ENCODE measurements around the gene HPCA.
A peak's percentile ranks its signal among the peaks of the same experiment; 100 is the strongest.

Gene HPCA

GRCh38 chr1:32925403-32926162 lies 39.3 kb downstream of the HPCA start:
- no peak overlapping the region for H3K4me3 ChIP-seq (ENCODE audit: low read depth, low read length)
- DNase-seq (ENCODE audit: low read depth): no peak

GRCh38 chr1:32926562-32926961 lies 40.3 kb downstream of the HPCA start:
- no peak overlapping the region for H3K4me3 ChIP-seq (ENCODE audit: low read depth, low read length)
- no peak for DNase-seq (ENCODE audit: low read depth)

- DNase-seq (ENCODE audit: low read depth): no peak
Measured at GRCh38 chr1:32927441-32927840, 41.1 kb downstream of the HPCA start.

GRCh38 chr1:32928285-32928684 lies 42.0 kb downstream of the HPCA start:
- H3K4me3 ChIP-seq (ENCODE audit: low read depth, low read length): no peak overlapping the region
- DNase-seq (ENCODE audit: low read depth): no peak

More at GRCh38 chr1:32927441-32927840, 41.1 kb downstream of the HPCA start:
- H3K4me3 ChIP-seq (ENCODE audit: low read depth, low read length): no peak overlapping the region

- DNase-seq (ENCODE audit: low read depth): no peak
Measured at GRCh38 chr1:32928715-32929114, 42.4 kb downstream of the HPCA start.

GRCh38 chr1:32929366-32929765 lies 43.1 kb downstream of the HPCA start:
- no peak for DNase-seq (ENCODE audit: low read depth)
- no peak overlapping the region for H3K4me3 ChIP-seq (ENCODE audit: low read depth, low read length)

More at GRCh38 chr1:32928715-32929114, 42.4 kb downstream of the HPCA start:
- no peak overlapping the region for H3K4me3 ChIP-seq (ENCODE audit: low read depth, low read length)

GRCh38 chr1:32931760-32932159 lies 45.5 kb downstream of the HPCA start:
- H3K4me3 ChIP-seq (ENCODE audit: low read depth, low read length): no peak overlapping the region
- DNase-seq (ENCODE audit: low read depth): no peak

GRCh38 chr1:32933742-32934322 lies 47.5 kb downstream of the HPCA start:
- DNase-seq (ENCODE audit: low read depth): no peak

GRCh38 chr1:32934535-32934934 lies 48.2 kb downstream of the HPCA start:
- no peak for DNase-seq (ENCODE audit: low read depth)
- no peak overlapping the region for H3K4me3 ChIP-seq (ENCODE audit: low read depth, low read length)

More at GRCh38 chr1:32933742-32934322, 47.5 kb downstream of the HPCA start:
- H3K4me3 ChIP-seq (ENCODE audit: low read depth, low read length): no peak overlapping the region

- H3K4me3 ChIP-seq (ENCODE audit: low read depth, low read length): no peak overlapping the region
- no peak for DNase-seq (ENCODE audit: low read depth)
Measured at GRCh38 chr1:32937061-32937460, 50.8 kb downstream of the HPCA start.

- DNase-seq (ENCODE audit: low read depth): peak; percentile 76
- H3K4me3 ChIP-seq (ENCODE audit: low read depth, low read length): no peak overlapping the region
Measured at GRCh38 chr1:32939655-32940371, 53.5 kb downstream of the HPCA start.

- no peak overlapping the region for H3K4me3 ChIP-seq (ENCODE audit: low read depth, low read length)
- no peak for DNase-seq (ENCODE audit: low read depth)
Measured at GRCh38 chr1:32944180-32944579, 57.9 kb downstream of the HPCA start.

All from skeletal muscle cell (primary cell).